ENCODE measurements around the gene ZC3H12A.
A peak's percentile ranks its signal among the peaks of the same experiment; 100 is the strongest.
"Not testable (repeated sequence)": the region's sequence is repeated elsewhere in the genome, so short reads cannot be mapped to it uniquely, and the experiment has no call there.

The ZC3H12A gene

GRCh38 chr1:37502104-37502503 lies 27.7 kb downstream of the ZC3H12A start:
- DNase-seq (ENCODE audit: low spot score), result no peak

DNA sequence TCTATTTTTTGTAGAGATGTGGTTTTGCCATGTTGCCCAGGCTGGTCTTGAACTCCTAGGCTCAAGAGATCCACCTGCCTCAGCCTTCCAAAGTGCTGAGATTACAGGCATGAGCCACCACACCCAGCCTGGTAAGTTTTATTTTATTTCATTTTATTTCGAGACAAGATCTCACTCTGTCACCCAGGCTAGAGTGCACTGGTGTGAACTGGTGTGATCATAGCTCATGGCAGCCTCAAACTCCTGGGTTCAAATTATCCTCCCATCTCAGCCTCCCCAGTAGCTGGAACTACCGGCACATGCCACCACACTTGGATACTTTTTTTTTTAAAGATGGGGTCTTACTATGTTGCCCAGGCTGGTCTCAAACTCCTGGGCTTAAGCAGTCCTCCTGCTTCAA lies 28.4 kb downstream of the ZC3H12A start:
- DNase-seq (ENCODE audit: low spot score), result not testable (repeated sequence)

DNA sequence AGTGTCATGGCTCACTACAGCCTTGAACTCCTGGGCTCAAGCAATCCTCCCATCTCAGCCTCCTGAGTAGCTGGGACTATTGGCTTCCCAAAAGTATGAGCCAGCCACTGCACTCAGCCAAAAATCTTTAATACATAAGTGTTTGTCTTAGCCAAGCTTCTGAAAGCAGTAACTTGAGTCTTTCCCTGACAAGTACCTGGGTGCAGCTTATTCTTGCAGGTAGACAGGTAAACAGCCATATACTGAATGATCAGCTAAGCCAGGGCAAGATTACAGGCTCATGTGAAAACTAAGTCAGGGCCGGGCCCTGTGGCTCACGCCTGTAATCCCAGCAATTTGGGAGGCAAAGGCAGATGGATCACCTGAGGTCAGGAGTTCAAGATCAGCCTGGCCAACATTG lies 32.4 kb downstream of the ZC3H12A start:
- DNase-seq (ENCODE audit: low spot score), result no peak

- DNase-seq (ENCODE audit: low spot score), result no peak
Observed at GRCh38 chr1:37509181-37509580, 34.8 kb downstream of the ZC3H12A start.

DNA sequence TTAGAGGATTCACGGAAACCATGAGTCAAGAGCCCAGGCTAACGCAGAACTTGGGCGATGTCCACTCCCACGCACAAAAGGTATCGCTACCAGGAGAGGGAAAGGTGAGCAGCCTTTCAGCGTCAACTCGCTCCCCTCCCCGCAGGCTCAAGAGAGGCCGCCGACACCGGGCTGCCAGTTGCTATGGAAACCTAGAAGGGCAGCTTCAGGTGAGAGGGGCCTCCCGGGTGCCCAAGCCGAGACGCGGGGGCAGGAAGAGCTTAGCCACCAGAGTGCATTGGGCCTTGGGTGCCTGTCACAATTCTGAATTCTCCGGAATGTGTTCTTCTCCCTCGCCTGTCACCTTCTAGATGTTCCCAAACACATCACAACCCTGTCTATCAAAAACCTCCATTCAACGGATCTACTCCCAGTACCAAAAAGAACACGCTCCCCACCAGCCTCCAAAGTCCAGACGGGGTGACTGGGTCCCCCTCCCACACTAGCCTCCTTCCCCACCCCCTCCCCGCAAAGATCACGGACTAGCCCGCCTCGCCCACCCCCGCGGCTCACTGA lies 39.5 kb downstream of the ZC3H12A start:
- peak; percentile 45 for DNase-seq (ENCODE audit: low spot score)

DNA sequence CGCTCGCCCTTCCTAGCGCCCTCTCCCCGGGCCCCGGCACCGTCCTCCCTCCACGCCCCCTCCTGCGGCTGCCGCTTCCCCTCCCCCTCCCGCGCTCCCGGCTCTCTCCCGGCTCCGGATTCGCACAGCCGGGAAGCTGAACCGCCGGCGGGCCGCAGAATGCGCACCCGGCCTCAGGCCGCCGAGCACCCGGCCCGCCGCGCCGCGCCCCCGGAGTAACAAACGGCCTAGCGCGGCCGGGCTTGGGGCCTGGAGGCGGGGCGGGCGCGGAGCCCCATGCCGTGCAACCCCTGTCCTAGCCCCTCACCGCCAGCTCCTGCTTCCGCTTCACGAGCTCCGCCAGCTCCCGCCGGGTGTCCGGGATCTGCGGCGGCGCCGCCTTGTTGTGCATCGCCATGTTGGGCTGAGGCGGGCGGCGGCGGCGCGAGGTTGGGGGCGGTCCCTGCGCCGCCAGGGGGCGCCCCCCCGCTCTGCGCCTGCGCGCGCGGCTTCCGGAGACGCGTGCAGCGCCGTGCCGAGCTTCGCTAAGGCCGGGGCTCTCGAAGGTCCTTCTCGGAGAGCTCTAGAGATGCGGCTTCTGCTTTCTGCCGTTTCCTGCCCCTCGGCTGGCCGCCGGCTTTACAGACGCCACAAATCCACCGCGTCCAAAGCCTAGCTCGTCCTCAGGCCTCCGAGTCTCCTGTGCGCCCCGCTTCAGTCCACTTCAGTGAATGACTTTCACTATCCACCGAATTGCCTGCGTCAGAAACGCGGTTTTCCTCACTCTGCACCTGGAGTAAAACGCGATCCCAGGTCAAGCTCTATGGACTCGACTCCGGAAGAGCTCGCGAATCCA lies 40.2 kb downstream of the ZC3H12A start, which contains the start of gene MEAF6:
MEAF6 (minus strand) TSS at position 417 of the 835 bp plus-strand sequence; CDS start at position 397, 20 bp downstream.
- DNase-seq (ENCODE audit: low spot score), result peak; percentile 85

- DNase-seq (ENCODE audit: low spot score), result no peak
Observed at GRCh38 chr1:37515185-37516034, 41.0 kb downstream of the ZC3H12A start.

GRCh38 chr1:37517569-37517968 lies 43.2 kb downstream of the ZC3H12A start:
- DNase-seq (ENCODE audit: low spot score), result no peak

DNA sequence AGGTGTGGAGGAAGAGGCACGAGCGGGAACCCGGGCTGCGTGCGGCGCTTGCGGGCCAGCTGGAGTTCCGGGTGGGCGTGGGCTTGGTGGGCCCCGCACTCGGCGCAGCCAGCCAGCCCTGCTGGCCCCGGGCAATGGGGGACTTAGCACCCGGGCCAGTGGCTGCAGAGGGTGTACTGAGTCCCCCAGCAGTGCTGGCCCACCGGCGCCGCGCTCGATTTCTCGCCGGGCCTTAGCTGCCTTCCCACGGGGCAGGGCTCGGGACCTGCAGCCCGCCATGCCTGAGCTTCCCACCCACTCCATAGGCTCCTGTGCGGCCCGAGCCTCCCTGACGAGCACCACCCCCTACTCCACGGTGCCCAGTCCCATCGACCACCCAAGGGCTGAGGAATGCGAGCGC lies 43.9 kb downstream of the ZC3H12A start:
- DNase-seq (ENCODE audit: low spot score), result not testable (repeated sequence)

- DNase-seq (ENCODE audit: low spot score), result not testable (repeated sequence)
Observed at GRCh38 chr1:37518929-37519328, 44.5 kb downstream of the ZC3H12A start.

DNA sequence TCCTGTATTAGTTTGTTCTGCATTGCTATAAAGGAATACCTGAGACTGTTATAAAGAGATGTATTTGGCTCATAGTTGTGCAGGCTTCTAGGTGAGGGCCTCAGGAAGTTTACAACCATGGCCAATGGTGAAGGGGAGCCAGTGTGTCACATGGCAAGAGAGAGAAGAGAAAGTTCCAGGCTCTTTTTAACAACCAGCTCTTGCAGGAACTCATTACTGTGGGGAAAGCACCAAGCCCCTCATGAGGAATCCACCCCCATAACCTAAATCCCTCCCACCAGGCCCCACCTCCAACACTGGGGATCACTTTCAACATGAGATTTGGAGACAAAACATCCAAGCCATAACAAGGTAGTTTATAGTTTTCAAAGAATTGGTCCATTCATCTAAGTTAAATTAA lies 45.2 kb downstream of the ZC3H12A start:
- no peak for DNase-seq (ENCODE audit: low spot score)

DNA sequence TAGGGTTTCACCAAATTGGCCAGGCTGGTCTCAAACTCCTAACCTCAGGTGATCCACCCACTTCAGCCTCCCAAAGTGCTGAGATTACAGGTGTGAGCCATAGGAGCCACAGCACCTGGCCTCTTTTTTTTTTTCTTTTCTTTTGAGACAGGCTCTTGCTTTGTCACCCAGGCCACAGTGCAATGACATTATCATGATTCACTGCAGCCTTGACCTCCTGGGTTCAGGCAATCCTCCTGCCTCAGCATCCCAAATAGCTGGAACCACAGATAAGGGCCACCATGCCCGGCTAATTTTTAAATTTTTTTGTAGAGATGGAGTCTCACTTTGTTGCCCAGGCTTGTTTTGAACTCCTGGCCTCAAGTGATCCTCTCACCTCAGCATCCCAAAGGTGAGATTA lies 55.5 kb downstream of the ZC3H12A start:
- DNase-seq (ENCODE audit: low spot score), result not testable (repeated sequence)

- not testable (repeated sequence) for DNase-seq (ENCODE audit: low spot score)
Observed at GRCh38 chr1:37532418-37533156, 58.2 kb downstream of the ZC3H12A start.

DNA sequence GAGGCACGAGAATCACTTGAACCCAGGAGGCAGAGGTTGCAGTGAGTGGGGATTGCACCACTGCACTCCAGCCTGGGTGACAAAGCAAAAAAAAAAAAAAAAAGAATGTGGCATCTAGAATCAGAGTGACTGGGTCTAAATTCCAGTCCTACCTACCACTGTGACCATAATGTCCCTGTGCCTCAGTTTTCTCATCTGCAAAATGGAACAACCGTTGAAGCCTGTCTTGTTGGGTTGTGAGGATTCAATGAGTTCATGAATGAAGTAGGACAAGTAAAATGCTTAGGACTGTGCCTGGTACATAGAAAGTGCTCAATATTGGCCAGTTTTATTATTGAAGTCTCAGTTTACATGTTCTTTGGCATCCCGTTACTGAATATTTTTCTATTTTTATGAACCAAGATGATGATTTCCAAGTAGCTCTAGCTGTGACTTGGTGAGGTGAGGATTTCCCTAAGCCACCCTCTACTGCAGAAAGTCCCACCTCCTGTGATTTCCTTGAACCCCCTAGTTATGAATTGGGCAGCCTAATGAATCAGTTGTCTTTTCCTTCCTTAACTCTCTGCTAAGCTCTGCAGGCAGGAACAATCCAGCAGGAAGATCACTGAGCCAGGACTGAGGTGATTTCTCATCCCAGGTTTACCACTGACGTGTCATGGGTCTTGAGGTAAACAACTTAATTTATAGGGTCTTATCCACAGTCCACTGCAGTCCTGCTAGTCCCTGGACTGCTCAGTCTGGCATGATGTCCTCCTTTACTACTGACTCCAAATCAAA lies 59.1 kb downstream of the ZC3H12A start:
- DNase-seq (ENCODE audit: low spot score), result no peak
